HepG2 (cell line): Measurements from ENCODE around the gene GGA3. TPM values are rescaled to one million over a fixed set of nuclear protein-coding genes. Genes with fewer than 3 reads are reported as not detected.
A peak's percentile ranks its signal among the peaks of the same experiment; 100 is the strongest.

Source experiments
- ARHGAP35 ChIP-seq: sonication (generic); formaldehyde crosslinking; IDR thresholded peaks from 2 replicates; pipeline ENCODE4 v1.9.0; 2022; ENCODE audit warnings: mild to moderate bottlenecking, inconsistent platforms, moderate library complexity, missing genetic modification reagents, borderline replicate concordance
- DPF2 ChIP-seq: sonication (generic); formaldehyde crosslinking; IDR thresholded peaks from 2 replicates; pipeline ENCODE4 v1.4.0; 2020; ENCODE audit warnings: mild to moderate bottlenecking, low read depth, missing genetic modification reagents, borderline replicate concordance
- GABPA ChIP-seq, 2 experiments: IDR thresholded peaks; 2 replicates each; pipeline ENCODE4 v1.6.1; 2011 to 2016; ENCODE audit warnings: low read depth in 2 of 2, low read length in 1 of 2, missing biosample characterization in 1 of 2, missing genetic modification characterization in 1 of 2
- HES4 ChIP-seq: sonication (generic); formaldehyde crosslinking; IDR thresholded peaks from 2 replicates; pipeline ENCODE4 v1.9.0; 2021; ENCODE audit warnings: mild to moderate bottlenecking, missing genetic modification reagents, borderline replicate concordance
- JARID2 ChIP-seq: sonication (generic); formaldehyde crosslinking; IDR thresholded peaks from 2 replicates; pipeline ENCODE4 v1.8.1; 2023; ENCODE audit warnings: missing genetic modification reagents, inconsistent platforms; ENCODE audit not compliant: insufficient replicate concordance
- KLF15 ChIP-seq: sonication (generic); formaldehyde crosslinking; IDR thresholded peaks from 2 replicates; pipeline ENCODE4 v1.8.1; 2023; ENCODE audit warnings: borderline replicate concordance, mild to moderate bottlenecking, inconsistent platforms, missing genetic modification reagents, mixed read lengths
- KMT2A ChIP-seq: sonication (generic); formaldehyde crosslinking; IDR thresholded peaks from 2 replicates; pipeline ENCODE4 v1.4.0; 2020; ENCODE audit warnings: missing genetic modification reagents
- PHF8 ChIP-seq: sonication (generic); formaldehyde crosslinking; IDR thresholded peaks from 2 replicates; pipeline ENCODE4 v1.5.0; 2020; ENCODE audit warnings: missing genetic modification reagents
- SIN3B ChIP-seq: fragments of 150-350 bp; IDR thresholded peaks from 2 replicates; pipeline ENCODE4 v1.6.1; 2014; ENCODE audit warnings: low read length
- SMYD3 ChIP-seq: sonication (generic); formaldehyde crosslinking; IDR thresholded peaks from 2 replicates; pipeline ENCODE4 v1.8.1; 2023; ENCODE audit warnings: mild to moderate bottlenecking, missing genetic modification reagents
- THAP7 ChIP-seq: sonication (generic); formaldehyde crosslinking; IDR thresholded peaks from 2 replicates; pipeline ENCODE4 v1.8.1; 2023; ENCODE audit warnings: mild to moderate bottlenecking, missing genetic modification reagents
- TOE1 ChIP-seq: sonication (generic); formaldehyde crosslinking; IDR thresholded peaks from 2 replicates; pipeline ENCODE4 v1.4.0; 2020; ENCODE audit warnings: mild to moderate bottlenecking, missing genetic modification reagents
- TRIM24 ChIP-seq: sonication (generic); formaldehyde crosslinking; IDR thresholded peaks from 2 replicates; pipeline ENCODE4 v1.8.0; 2022; ENCODE audit warnings: mild to moderate bottlenecking, missing genetic modification reagents
- ZBTB21 ChIP-seq: sonication (generic); formaldehyde crosslinking; IDR thresholded peaks from 2 replicates; pipeline ENCODE4 v1.4.0; 2020; ENCODE audit warnings: missing genetic modification reagents
- ZNF225 ChIP-seq: sonication (generic); formaldehyde crosslinking; IDR thresholded peaks from 2 replicates; pipeline ENCODE4 v1.4.0; 2020; ENCODE audit warnings: mild to moderate bottlenecking, missing genetic modification reagents
- ZNF530 ChIP-seq: sonication (generic); formaldehyde crosslinking; IDR thresholded peaks from 2 replicates; pipeline ENCODE4 v1.5.0; 2020; ENCODE audit warnings: low read depth, mild to moderate bottlenecking, missing genetic modification reagents
- ZNF605 ChIP-seq: sonication (generic); formaldehyde crosslinking; IDR thresholded peaks from 2 replicates; pipeline ENCODE4 v1.8.0; 2022; ENCODE audit warnings: mild to moderate bottlenecking, missing genetic modification reagents
- ZNF614 ChIP-seq: IDR thresholded peaks from 2 replicates; pipeline ENCODE4 v1.6.1; 2018; ENCODE audit warnings: missing biosample characterization, missing genetic modification reagents, inconsistent platforms, borderline replicate concordance
- ZNF766 ChIP-seq: sonication (generic); formaldehyde crosslinking; IDR thresholded peaks from 2 replicates; pipeline ENCODE4 v1.5.0; 2020; ENCODE audit warnings: missing genetic modification reagents, borderline replicate concordance
- ZNF788 ChIP-seq: sonication (generic); formaldehyde crosslinking; IDR thresholded peaks from 2 replicates; pipeline ENCODE4 v1.5.0; 2020; ENCODE audit warnings: mild to moderate bottlenecking, missing genetic modification reagents, borderline replicate concordance
- ZSCAN20 ChIP-seq: sonication (generic); formaldehyde crosslinking; IDR thresholded peaks from 2 replicates; pipeline ENCODE4 v1.4.0; 2020; ENCODE audit warnings: missing genetic modification reagents, mild to moderate bottlenecking, borderline replicate concordance
- polyA plus RNA-seq, 8 experiments: library from polyadenylated mRNA; depleted of rRNA in 3 of 8; stranded (reverse) in 7 of 8; unstranded in 1 of 8; fragments of >200 nt; fragmentation: Illumina TruSeq in 4 of 8; extraction: Trizol in 4 of 8; gene quantifications; 2 replicates each; pipeline versions ENCODE4 v1.2.1 to v1.2.3, GENCODE V29; 2011 to 2016; ENCODE audit warnings: low read depth in 4 of 8, missing spikeins in 1 of 8, mixed read lengths in 1 of 8; ENCODE audit not compliant: insufficient read depth in 1 of 8
- total RNA-seq, 5 experiments: library from RNA; depleted of rRNA; stranded (reverse); fragments of >200 nt; fragmentation: Illumina TruSeq; extraction: Trizol; gene quantifications; 2 replicates each; pipeline ENCODE4 v1.2.3, GENCODE V29; 2016; ENCODE audit warnings: low read depth in 1 of 5
- TF ChIP-seq, protein P1 (sequence below): sonication (generic); formaldehyde crosslinking; IDR thresholded peaks from 2 replicates; pipeline ENCODE4 v1.8.1; 2022; ENCODE audit warnings: low read depth, mild to moderate bottlenecking, missing genetic modification reagents
- TF ChIP-seq, protein P2 (sequence below): sonication (generic); formaldehyde crosslinking; IDR thresholded peaks from 2 replicates; pipeline ENCODE4 v1.8.1; 2023; ENCODE audit warnings: mild to moderate bottlenecking, missing genetic modification reagents, borderline replicate concordance
- TF ChIP-seq, protein P3 (sequence below): sonication (generic); formaldehyde crosslinking; IDR thresholded peaks from 2 replicates; pipeline ENCODE4 v1.5.0; 2020; ENCODE audit warnings: missing genetic modification reagents

The GGA3 gene
- total and polyA plus RNA-seq, 2 of the 13 experiments (the other 11 are each of a cell fraction or from before 2014, with no cell fraction given) = 28.4 to 43.7 TPM

- TF ChIP-seq GABPA (IDR thresholded peaks at IDR 0.05; ENCODE audit: low read depth, low read length) (no peak), GABPA (CRISPR knock-in tag; IDR thresholded peaks at IDR 0.05; ENCODE audit: low read depth) (peak; percentile 55), SMYD3 (0 out of 2 replicates have a peak, but pooled peaks have one; percentile 13), ZNF766 (CRISPR knock-in tag) (no peak), ZNF614 (CRISPR knock-in tag) (peak; percentile 78; the same call in 1 of the 2 replicates), JARID2 (CRISPR knock-in tag) (no peak), KMT2A (CRISPR knock-in tag) (peak; percentile 30; the same call in 1 of the 2 replicates), SIN3B (0 out of 2 replicates have a peak, but pooled peaks have one; percentile 34), TRIM24 (no peak), TOE1 (CRISPR knock-in tag) (0 out of 2 replicates have a peak, but pooled peaks have one; percentile 86), ZBTB21 (CRISPR knock-in tag) (no peak), ZSCAN20 (CRISPR knock-in tag) (0 out of 2 replicates have a peak, but pooled peaks have one; percentile 61), THAP7 (CRISPR knock-in tag) (no peak), ZNF225 (CRISPR knock-in tag) (no peak; the same call in 1 of the 2 replicates), ZNF788 (CRISPR knock-in tag) (0 out of 2 replicates have a peak, but pooled peaks have one; percentile 63), DPF2 (peak; percentile 86), ZNF605 (peak; percentile 41; the same call in 1 of the 2 replicates), KLF15 (no peak), PHF8 (CRISPR knock-in tag) (no peak), HES4 (CRISPR knock-in tag) (no peak), ARHGAP35 (CRISPR knock-in tag) (no peak), ZNF530 (CRISPR knock-in tag) (no peak)
- TF ChIP-seq, protein P1, sequence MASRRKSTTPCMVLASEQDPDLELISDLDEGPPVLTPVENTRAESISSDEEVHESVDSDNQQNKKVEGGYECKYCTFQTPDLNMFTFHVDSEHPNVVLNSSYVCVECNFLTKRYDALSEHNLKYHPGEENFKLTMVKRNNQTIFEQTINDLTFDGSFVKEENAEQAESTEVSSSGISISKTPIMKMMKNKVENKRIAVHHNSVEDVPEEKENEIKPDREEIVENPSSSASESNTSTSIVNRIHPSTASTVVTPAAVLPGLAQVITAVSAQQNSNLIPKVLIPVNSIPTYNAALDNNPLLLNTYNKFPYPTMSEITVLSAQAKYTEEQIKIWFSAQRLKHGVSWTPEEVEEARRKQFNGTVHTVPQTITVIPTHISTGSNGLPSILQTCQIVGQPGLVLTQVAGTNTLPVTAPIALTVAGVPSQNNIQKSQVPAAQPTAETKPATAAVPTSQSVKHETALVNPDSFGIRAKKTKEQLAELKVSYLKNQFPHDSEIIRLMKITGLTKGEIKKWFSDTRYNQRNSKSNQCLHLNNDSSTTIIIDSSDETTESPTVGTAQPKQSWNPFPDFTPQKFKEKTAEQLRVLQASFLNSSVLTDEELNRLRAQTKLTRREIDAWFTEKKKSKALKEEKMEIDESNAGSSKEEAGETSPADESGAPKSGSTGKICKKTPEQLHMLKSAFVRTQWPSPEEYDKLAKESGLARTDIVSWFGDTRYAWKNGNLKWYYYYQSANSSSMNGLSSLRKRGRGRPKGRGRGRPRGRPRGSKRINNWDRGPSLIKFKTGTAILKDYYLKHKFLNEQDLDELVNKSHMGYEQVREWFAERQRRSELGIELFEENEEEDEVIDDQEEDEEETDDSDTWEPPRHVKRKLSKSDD (CRISPR knock-in tag) = no peak
- TF ChIP-seq, protein P2, sequence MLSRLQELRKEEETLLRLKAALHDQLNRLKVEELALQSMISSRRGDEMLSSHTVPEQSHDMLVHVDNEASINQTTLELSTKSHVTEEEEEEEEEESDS (CRISPR knock-in tag) = no peak
- TF ChIP-seq, protein P3, sequence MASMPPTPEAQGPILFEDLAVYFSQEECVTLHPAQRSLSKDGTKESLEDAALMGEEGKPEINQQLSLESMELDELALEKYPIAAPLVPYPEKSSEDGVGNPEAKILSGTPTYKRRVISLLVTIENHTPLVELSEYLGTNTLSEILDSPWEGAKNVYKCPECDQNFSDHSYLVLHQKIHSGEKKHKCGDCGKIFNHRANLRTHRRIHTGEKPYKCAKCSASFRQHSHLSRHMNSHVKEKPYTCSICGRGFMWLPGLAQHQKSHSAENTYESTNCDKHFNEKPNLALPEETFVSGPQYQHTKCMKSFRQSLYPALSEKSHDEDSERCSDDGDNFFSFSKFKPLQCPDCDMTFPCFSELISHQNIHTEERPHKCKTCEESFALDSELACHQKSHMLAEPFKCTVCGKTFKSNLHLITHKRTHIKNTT (CRISPR knock-in tag) = no peak
Measured at GRCh38 chr17:75295201-75296158, 34.1 kb upstream of the GGA3 start (continued).
